Astrocyte of the cerebellum (primary cell): ENCODE measurements around the gene KLF13.

ENCODE experiments used
- DNase-seq: peaks from one replicate; pipeline ENCODE4 v3.0.0-alpha.2; 2011; ENCODE audit warnings: low read depth
- H3K4me3 ChIP-seq: 2 replicates; pipeline ENCODE4 v1.5.1; 2011; ENCODE audit warnings: mild to moderate bottlenecking, low read depth, low read length, moderate library complexity
- CTCF ChIP-seq: IDR thresholded peaks from 2 replicates; pipeline ENCODE4 v1.5.1; 2012; ENCODE audit warnings: low read length, low read depth, moderate library complexity, mild to moderate bottlenecking; ENCODE audit errors: missing control alignments
- in situ Hi-C: cut with HindIII; loops from 2 replicates; pipeline ENCODE4 v1.10.0; 2017; ENCODE audit warnings: low sequenced_read_pairs

Gene KLF13

DNA sequence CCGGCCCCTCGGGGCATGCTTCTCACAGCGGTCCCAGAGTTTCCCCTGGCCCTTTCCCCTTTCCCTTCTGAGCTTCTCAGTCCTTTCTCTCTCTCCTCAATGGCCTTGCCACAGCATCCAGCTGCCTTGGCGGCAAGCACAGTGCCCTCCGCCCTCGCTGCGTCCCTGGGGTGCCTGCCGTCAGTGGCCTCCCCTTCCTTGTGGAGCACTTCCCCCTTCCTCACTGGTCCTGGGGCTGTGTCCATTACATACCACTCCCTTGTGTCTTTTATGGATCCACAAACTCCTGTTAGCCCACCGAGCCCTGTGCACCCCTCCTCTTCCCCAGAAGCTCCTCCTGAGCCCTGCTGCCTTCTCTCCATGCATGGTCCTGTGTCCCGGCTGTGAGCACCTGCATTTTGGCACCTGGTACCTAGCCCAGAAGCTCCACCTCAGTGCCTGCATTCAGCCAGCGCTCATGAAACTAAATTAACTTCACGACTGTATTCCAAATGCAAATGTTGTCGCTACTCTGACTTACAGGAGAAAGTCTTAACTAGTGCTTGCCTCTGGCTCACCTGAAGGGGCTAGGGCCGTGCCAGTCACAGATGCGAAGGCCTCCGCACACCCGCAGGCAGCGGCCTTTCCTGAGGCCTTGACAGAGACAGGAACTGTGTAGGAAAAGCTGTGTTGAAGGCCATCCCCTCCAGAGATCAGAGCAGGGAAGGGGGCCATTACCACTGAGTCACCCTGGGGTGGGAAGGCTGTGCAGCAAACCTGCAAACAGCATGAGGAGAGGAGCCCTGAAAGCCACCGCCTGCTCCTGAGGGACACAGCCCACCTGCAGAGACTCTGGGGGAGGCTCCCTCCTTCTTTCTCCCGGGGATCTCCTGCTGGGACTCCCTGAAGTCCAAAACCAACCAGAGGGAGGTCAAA lies 19.1 kb upstream of the KLF13 start:
- in situ Hi-C loops = no loop called here
- no peak overlapping the region for H3K4me3 ChIP-seq
- no peak for DNase-seq
- TF ChIP-seq CTCF = no peak

GRCh38 chr15:31308185-31308639 lies 18.4 kb upstream of the KLF13 start:
- H3K4me3 ChIP-seq = no peak overlapping the region
- TF ChIP-seq CTCF = no peak
- in situ Hi-C loops = no loop called here
- DNase-seq = no peak

DNA sequence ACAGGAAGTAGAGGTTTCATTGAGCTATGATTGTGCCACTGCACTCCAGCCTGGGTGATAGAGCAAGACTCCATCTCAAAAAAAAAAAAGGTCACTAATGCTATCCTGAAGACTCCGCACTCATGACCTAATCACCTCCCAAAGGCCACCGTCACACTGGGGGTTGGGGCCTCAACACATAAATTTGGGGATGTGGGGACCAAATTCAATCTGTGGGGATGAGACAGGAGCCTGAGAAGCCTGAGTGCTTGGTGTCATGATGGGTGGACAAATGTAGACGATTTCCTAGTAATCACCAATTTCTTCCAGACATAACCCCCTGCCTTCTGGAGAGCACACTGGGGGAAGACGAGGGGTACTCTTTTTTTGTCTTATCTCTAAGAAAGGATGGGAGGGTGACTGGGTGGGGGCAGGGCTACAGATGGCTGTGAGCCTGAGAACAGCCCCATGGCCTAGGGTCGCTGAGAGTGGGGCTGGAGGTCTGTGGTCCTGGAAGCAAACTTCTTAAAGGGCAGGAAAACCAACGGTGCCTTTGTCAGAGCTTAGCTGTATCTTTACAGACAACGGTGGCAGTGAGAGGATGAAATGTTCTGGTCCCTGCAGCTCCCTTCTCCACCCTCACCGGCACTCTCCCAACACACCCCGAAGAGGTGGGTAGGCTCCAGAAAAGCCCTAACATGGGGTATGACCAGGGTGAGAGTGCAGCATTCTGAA lies 16.6 kb upstream of the KLF13 start:
- TF ChIP-seq CTCF = no peak
- DNase-seq = no peak
- no peak overlapping the region for H3K4me3 ChIP-seq
- in situ Hi-C loops = no loop called here

DNA sequence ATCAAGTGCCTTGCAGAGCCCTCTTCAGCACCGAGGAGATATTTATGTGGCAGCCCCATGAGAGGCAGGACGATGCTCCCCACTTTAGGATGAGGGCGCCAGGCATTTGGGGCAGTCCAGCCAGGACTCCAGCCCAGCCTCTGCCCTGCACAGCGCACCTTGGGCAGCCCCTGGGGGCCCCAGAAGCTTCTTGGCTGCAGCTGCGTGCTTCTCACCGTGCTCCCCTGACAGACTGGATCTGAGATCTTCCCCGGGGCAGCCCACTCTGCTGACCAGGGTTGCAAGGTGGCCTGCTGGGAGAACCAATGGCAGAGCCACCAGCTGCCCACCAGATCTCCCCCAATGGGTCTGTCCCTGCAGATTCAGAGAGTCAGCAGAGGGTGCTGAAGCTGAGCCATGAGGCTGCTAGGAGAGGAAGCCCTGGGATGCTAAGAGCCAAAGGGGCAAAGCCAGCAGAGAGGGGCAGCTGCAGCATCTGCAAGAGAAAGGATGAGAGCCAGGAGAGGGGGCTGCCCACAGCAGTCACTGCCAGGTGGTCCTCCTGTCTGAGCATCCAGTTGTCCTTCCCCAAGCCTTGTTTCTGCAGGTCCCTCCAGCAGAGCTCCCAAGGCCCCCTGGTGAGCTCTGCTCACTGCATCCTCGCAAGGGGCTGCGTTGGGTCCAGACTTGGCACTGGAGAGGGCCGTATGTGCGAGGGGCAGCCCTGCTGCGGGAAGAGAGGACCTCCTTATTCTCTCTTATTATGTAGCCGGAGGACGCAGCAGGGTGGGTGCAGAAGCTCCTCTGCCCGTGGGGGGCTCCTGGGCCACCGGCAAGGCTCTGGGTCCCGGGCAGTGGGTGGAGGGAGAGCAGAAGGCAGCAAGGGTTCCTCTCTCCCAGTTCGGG lies 14.7 kb upstream of the KLF13 start:
- in situ Hi-C loops = no loop called here
- no peak for DNase-seq
- TF ChIP-seq CTCF = no peak
- H3K4me3 ChIP-seq = no peak overlapping the region

DNA sequence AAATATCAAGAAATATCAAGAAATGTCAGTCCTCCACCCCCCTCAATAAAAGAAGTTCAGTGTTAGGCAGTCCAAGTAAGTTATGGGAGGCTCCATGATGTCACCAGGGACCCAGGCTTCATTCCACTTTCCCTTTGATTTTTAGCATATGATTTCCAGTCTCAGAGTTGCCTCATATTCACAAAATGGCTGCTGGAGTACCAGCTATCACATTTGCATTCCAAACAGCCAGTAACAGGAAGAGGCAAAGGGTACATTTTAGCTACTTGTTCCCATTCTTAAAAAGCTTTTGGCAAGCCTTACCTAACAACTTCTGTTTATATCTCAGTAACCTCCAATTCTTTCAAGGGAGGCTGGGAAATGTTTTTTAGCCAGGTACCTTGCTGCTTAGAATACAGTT lies 13.4 kb upstream of the KLF13 start:
- TF ChIP-seq CTCF = no peak
- no peak for DNase-seq
- no peak overlapping the region for H3K4me3 ChIP-seq
- in situ Hi-C loops = no loop called here

DNA sequence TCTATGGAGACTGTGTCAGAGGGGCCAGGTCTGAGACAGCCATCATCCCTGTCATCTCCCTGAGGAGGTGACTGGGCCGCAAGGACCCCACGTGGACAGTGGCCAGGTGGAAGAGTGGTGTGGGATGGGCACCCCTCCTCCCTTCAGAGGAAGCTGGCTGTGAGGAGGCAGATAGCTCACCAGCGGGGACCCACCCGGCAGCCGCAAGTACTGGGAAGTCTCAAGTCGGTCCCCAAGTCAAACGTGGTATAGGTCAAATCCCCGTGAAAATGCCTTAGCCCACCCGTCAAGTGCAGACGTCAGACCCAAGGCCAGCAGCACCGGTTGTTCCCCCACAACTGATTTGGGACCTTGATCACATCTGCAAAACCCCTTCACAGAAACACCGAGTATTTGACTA lies 12.3 kb upstream of the KLF13 start:
- no peak overlapping the region for H3K4me3 ChIP-seq
- in situ Hi-C loops = no loop called here
- no peak for DNase-seq
- TF ChIP-seq CTCF = no peak
